Stimulated activated CD4-positive, alpha-beta T cell treated with anti-CD3 and anti-CD28 coated beads, TNF-alpha, amount 100 ng/mL, for 4 hours (primary cell): ENCODE measurements around the gene RBMX.
A peak's percentile ranks its signal among the peaks of the same experiment; 100 is the strongest.
"Not testable (repeated sequence)": the region's sequence is repeated elsewhere in the genome, so short reads cannot be mapped to it uniquely, and the experiment has no call there.

Experiments used
- DNase-seq, 3 experiments: peaks; one replicate each; pipeline ENCODE4 v3.0.0-alpha.2; 2020; ENCODE audit warnings: low read depth in 3 of 3

RBMX gene

DNA sequence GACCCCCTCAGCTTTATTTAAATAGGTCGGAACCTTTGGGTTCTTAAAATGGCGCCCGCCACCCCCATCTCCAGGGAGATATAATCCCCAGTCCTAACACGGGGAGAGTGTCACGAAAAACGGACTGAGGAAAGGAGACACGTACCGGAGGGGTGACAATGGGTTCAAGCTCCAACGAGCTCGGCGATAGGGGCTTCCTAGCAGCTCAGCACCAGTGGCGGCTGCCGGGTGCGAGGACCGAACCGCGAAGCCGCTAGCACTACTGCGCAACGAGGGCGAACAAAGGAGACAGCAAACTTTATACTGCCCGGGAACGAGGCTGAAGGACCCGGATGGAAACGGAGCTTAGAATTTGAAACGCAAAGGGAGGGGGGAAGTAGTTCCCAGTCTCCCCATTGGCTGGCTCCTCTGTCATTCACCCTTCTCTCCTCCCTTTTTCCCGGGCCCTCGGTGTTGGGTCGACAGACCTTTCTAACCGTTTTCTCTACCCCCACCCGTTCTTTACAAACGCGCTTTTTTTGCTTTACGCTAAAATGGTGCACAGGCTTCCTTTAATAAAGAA lies at the start of gene RBMX:
TSS of gene RBMX (minus strand) at position 274 of the 562 bp plus-strand sequence. CDS start 1,298 bp downstream, outside the sequence.
- peak; percentile 63 to 82 (median 75) for DNase-seq

GRCh38 chrX:136921438-136921837 lies 40.9 kb upstream of the RBMX start:
- DNase-seq: not testable (repeated sequence)

- DNase-seq: no peak
Observed at GRCh38 chrX:136920001-136920400, 39.5 kb upstream of the RBMX start.

DNA sequence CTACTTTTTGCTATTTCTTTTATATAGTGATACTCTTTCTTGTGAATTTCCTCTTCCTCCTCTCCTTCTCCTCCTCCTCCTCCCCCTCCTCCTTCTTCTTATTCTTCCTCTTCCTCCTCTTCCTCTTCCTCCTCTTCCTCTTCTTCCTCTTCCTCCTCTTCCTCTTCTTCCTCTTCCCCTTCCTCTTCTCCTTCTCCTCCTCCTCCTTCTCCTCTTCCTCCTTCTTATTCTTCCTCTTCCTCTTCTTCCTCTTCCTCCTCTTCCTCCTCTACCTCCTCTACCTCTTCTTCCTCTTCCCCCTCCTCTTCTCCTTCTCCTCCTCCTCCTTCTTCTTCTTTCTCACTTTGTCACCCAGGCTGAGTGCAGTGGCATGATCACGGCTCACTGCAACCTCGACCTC lies 36.3 kb upstream of the RBMX start:
- no peak for DNase-seq

DNA sequence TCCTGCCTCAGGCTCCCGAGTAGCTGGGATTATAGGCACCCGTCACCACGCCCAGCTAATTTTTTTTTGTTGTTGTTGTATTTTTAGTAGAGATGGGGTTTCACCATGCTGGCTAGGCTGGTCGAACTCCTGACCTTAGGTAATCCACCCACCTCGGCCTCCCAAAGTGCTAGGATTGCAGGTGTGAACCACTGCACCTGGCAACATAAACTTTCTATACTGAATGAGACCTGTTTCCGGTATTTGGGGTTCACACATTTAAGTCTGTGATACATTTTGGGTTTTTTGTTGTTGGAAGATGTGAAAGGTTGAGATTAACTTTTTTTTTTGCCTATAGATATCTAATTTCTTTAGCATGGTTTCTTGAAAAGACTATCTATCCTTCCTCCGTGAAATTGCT lies 31.1 kb upstream of the RBMX start:
- not testable (repeated sequence) for DNase-seq

GRCh38 chrX:136911253-136911652 lies 30.7 kb upstream of the RBMX start:
- no peak for DNase-seq

DNA sequence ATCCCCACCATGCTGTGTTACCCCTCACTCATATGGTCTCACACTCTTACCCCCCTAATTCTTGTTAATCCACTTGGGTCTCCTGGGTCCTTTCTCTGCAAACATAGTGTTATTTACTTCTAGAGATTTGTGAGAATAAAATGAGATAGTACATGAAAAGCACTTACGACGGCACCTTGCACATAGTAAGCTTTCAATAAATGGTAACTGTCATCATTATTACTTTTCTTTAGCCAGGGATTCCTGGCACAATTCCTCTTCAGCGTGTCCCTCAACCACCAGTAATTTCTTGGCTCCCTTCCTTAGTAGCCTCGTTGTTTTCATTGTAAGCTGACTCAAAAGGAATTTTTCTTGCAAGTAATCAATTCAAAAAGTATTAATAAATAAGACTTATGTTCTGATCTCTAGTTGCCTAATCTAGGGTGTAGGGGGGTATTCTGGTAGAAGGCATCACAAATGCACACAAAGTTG lies 30.1 kb upstream of the RBMX start:
- DNase-seq: no peak

- peak; percentile 18 to 39 (median 30) for DNase-seq
Observed at GRCh38 chrX:136909706-136910564, 29.4 kb upstream of the RBMX start.

DNA sequence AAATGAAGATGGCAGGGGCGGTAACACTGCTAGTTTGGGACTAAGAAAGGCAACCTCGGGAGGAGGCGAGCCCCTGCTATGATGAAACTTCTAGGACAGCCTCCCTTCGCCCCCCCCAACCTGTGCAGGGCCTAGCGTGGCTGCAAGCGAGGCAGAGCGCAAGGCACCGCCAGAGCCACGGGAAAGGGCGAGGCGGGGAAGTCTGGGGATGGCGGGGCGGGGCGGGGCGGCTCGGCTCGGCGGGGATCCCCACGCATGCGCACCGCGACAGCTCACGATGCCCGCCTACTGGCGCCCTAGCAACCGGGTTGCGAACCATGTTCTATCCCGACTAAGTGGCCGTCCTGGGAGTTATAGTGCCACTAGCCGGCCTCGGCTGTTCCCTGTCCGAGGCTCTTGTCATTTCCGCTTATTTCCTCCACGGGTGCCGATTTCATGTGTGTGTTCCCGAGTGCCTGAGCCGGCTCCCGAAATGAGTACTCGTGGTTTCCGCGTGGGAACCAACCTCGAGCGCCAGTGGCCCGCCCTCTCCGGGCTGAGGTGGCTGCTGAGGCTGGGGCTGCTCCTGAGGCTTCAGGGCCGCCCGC lies 28.7 kb upstream of the RBMX start:
- DNase-seq: peak; percentile 49 to 59 (median 58)

DNA sequence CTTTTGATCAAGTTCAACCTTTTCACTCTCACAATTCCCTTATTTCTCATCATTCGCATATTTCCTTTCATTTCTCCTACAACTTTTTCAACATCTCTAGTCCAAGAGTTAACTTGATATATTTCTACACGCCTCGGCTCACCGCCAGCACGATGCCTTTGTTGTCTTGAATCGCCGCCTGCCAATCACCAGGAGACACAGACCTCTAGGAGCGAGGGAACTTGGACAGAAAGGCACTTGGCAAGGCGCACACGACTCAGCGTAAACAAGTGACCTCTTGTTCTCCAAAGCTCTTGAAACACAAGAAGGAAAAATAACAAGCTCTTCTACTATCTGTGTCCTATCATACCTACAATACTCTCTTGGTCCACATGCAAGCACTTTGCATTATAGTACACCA lies 27.1 kb upstream of the RBMX start:
- no peak for DNase-seq

DNA sequence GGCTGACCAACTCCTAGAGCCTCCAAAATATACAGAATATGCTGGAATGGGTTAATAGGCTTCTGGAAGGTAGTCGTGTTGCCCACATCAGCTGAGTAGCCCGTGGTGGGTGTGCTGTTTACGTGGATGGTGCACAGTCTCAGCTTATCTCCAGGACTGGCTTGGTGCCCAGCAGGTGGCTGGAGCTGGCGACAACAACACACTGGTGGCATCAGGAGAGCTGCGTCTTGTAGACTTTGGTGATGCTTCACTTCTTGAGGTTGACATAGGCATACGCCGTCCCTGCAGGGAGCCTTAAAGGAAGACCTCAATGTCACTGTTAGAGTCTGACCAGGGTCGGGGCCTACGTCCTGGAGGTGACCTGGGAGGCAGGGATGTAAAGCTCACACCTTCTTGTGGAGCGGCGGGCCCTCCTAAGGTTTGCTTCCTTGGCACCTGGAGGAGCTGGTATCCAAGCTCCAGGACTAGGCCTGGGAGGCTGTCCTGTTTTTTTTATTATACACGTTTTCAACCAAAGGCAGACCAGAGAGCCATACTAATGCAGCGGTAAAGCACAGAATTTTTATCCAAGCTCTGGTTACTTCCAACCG lies 26.5 kb upstream of the RBMX start:
- no peak for DNase-seq

GRCh38 chrX:136904067-136904466 lies 23.5 kb upstream of the RBMX start:
- DNase-seq: not testable (repeated sequence)

- DNase-seq: not testable (repeated sequence)
Observed at GRCh38 chrX:136900071-136900470, 19.5 kb upstream of the RBMX start.

GRCh38 chrX:136899221-136899620 lies 18.7 kb upstream of the RBMX start:
- DNase-seq: no peak

- not testable (repeated sequence) for DNase-seq
Observed at GRCh38 chrX:136898752-136899151, 18.2 kb upstream of the RBMX start.

DNA sequence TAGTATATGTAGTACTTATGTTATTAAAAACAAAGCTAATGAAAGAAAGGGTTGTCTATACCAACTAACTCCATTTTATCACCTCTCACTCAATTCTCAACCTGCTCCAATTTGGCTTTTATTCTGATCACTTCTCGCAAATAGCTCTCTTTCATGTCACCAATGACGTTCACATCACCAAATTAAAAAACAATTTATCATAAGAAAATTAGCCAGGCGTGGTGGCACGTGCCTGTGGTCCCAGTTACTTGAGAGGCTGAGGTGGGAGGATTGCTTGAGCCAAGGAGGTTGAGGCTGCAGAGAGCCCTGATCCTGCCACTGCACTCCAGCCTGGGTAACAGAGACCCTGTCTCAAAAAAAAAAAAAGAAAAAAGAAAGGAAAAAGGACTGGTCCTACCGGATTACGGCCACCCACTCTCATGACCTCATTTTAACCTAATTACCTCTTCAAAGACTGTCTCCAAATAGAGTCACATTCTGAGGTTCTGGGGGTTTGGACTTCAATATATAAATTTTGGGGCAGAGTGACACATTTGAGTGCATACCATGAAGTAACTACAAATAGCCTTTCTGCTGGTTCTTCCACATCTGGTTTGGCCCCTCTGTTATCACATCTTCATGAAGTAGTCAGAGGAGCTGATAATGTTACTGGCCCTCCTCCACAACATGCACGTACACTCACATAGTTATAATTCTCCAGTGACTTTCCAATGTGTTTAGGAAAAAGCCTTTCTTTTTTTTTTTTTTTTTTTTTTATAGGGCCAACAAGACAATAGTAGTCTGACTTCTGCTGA lies 15.8 kb upstream of the RBMX start:
- DNase-seq: no peak

GRCh38 chrX:136892412-136892811 lies 11.9 kb upstream of the RBMX start:
- DNase-seq: no peak

DNA sequence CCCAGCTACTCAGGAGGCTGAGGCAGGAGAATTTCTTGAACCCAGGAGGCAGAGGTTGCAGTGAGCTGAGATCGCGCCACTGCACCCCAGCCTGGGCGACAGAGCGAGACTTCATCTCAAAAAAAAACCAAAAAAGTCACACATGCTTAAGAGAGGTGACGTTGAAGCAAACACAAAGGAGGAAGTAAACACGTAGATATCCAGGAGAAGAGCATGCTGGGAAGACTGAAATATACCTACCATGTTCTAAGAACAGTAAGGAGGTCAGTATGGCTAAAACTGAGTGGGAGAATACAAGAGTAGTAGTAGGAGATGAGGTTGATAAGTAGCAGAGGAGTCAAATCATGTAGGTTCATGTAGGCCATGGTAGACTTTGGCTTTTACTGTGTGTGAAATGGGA lies 10.1 kb upstream of the RBMX start:
- not testable (repeated sequence) for DNase-seq

GRCh38 chrX:136889269-136889668 lies 8.7 kb upstream of the RBMX start:
- no peak for DNase-seq

DNA sequence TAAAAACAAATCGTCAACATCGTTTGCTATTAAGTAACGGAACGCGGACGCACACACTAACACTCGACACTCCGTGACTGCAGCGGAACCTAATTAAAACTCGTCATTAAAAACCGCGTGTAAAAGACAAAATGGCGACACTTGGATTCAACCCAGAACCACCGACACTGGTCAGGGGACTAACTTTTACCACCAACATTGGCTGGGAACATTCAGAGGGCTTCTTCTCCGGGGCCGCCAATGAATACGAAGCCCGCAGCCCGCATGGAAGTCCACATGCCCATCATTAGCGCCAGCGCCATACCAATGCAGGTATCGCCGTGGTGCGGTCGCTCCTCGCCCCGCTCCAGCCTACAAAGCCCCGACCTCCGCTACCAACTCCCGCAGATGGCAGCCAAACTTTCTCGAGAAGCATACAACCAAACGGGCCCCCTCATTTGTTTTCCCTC lies 498 bp downstream of the RBMX start:
- DNase-seq: peak in 2 of 3 experiments; percentile 6 to 8

DNA sequence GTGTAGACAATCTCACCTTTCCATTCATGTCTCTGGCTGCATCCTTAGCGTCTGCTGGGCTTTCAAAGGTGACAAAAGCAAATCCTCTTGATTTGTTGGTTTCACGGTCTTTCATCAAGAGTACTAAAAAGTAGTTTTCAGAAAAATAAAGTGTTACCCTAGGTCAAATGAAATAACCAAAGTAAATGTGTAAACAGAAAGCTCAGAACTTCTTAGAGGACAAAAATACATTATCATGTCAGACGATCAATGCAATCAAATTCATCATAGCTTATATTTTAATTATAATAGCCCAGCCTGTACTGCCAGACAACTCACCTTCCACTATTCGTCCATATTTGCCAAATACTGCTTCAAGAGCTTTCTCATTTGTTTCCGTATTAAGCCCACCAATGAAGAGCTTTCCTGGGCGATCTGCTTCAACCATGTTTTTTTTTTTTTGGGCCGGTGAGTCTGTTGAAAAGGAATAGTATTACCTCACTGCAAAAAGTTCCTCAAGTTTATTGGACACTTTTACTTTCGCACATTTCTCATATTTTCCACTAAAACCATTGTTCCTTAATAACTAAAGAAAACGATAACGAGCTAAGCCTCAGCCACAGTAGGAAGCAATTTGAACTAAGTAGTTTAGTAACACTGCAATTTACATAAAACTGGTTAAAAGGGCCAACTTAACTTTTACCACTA lies 1.4 kb downstream of the RBMX start:
- no peak for DNase-seq
